ENCODE results near the gene USP22.

The USP22 gene

DNA sequence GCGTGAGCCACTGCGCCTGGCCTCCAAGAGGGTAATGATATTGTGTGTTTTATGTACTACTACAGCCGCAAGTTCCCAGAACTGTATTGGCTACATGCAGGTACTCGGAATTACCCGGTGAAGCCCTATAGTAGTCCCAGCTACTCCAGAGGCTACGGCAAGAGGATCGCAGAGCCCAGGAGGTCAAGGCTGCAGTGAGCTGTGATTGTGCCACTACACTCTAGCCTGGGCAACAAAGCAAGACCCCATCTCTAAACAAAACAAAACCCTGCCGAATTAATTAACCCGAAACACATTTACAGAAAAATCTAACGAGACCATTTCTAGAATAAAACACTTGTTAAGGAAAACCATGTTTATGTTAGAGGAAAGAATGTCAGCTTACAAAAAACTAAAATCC, 2.2 kb upstream of the USP22 start:
- DNase-seq, result no peak

DNA sequence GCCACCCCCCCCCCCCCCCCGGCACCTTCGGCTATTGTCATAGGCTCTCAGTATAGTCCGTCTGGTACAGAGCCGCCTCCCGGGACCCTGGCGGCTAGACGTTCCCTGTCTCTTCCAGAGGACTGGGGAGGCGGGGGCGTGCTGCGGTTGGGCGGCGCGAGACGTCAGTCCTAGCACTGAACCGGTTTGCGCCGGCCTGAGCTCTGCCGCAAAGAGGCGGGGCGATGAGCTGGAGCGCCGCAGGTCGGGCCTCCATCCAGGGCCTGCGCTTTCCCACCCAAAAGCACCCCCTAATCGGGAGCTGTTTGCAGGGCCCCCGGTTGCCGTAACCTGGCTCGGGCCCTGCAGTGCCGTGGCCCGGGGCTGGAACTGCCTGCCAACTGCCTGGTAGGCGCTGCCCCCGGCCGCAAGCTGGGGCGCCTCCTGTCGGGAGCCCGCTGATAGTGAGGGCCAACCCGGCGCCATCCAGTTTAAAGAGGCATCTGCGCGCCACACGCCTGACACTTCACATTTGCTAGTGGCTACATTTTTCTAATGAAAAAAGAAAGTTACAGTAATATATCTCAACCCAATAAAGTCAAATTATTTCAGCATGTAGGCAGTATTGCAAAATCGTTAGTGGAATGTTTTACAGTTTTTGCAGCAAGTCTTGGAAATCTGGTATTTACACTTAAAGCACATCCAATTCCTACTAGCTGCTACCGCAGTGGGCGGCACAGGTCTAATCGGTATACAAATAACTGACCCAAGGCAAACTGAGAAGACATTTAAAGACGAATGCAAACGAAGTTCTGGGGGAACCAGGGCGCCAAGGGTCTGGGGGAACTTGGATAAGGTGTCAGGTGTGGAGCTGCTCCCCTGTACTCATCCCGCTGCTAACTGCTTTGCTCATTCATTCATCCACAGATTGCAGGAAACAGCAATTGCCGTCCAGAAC, 753 bp upstream of the USP22 start:
- DNase-seq, result peak; percentile 80

DNA sequence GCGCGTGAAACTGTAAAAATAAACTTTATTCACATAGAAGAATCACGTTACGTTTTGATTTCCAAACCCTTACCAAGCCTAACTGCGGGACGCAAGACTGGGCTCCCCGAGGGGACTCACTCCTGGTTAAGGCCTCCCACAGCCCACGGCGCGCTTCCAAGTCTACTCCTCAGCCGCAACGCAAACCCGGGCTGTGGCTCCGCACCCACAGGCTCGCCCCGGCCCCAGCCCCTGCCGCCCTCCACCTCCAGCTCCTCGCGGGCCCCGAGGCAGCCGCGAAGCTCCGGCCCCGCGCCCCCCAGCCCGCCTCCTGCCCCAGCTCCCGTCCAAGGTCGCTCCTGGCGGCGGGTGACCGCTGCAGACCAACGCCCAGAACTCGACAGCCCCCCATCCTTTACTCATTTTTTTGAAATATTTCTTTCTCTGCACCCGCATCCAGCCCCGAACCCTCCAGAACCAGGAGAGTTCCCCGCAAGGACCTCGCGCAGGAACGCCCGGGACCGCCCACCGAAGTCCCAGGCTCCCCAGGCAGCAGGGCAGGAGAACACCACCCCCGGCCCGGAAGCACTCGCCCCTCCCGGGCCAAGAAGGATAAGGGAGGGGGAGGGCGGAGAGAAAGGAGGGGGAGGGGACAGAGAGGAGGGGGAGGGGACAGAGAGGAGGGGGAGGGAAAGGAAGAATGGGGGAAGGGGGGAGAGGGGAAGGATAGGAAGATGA, 912 bp downstream of the USP22 start:
- no peak for DNase-seq

- DNase-seq, result no peak
Measured at GRCh38 chr17:21039839-21040575, 2.8 kb downstream of the USP22 start.

DNA sequence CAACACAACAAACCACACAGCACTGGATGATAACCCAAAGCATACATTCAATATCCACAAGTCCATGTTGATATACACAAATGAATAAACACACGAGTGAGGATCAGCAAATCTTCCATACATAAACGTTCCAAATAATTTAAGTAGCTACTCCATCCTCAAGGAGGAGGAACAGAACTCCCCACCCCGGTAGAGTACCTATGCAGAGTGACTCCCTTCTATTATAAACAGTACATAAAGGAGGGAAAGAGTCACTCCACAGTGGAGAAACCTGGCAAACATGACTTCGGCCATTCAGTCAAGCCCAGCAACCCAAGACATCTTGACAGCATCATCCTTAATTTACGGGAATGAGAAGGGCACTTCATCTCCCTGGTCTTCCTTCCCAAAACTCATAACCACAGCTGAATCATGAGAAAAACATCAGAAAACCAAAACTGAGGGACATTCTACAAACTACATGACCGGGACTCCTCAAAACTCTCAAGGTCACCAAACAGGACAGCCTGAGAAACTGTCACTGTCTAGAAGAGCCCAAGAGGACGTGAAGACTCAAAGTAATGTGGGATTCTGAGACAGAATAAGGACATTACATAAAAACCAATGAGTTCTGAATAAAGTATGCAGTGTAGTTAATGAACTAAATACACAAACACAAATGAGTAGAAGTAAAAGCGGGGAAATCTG, 5.6 kb downstream of the USP22 start:
- no peak for DNase-seq

DNA sequence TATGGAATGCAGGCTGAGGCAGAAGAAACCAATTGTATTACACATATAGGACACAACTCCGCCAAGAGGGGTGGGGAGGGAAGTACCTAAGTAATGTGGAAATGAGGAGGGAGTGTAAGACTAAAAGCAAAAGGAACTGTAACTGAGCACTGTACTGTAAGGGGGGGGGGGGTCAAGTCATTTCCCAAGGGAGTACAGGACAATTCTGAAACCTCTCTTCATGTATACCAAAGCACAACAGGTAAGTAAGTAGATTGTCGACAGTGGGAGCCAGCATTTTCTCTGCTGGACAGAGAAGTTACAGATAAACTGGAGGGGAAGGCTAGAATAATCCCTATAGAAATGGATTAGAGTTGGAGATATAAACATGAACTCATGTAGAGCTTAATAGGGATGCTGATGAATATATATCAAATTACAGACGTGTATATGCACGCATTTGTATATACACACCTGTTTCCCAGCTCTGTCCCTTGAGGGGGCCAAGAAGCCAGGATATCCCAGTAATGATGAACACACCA, 6.4 kb downstream of the USP22 start:
- no peak for DNase-seq

DNA sequence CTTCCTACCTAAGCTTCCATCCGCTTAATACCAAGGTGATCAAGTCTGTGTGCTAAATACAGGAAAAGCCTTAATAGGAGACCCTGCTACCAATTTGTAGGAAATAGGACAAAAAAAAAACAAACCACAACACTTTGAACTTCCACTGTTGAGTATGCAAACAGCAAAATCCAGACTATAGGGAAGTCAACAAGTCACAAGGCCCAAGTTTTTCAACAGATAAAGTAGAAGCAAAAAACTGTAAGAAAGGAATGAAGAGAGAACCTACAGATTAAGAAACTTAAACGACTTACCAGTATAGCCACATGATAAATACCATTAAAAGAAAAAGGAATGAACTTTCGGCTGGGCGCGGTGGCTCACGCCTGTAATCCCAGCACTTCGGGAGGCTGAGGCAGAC, 7.4 kb downstream of the USP22 start:
- no peak for DNase-seq

DNA sequence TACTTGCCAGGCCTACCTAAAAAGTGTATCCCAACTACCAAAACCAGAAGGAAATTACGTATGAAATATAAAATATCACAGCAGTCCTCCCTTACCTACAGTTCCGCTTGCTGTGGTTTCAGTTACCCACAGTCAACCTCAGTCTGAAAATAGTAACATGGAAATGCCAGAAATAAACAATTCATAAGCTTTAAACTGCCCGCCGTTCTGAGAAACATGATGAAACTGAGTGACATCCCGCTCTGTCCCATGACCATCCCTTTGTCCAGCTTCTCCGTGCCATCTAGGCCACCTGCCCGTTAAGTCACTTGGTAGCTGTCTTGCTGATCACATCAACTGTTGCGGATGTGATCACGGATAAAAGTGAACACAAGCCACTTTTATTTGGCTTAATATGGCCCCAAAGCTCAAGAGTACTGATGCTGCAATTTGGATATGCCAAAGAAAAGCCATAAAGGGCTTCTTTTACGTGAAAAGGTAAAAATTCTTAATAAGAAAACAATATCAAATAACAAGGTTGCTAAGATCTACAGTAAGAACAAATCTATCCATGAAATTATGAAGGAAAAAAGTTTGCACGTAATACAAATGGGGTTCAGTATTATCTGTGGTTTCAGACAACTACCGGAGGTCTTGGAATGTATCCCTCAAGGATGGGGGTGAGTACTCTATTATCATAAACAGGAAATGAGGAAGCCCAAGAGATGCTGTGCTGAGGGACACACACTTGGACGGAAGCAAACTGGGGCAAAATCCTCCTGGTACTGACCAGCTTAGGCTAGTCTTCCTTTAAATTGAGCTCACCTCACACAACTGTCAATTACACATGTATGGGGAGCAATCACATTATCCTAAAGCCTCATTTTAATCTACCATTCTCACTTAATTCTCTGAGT, 8.2 kb downstream of the USP22 start:
- no peak for DNase-seq

DNA sequence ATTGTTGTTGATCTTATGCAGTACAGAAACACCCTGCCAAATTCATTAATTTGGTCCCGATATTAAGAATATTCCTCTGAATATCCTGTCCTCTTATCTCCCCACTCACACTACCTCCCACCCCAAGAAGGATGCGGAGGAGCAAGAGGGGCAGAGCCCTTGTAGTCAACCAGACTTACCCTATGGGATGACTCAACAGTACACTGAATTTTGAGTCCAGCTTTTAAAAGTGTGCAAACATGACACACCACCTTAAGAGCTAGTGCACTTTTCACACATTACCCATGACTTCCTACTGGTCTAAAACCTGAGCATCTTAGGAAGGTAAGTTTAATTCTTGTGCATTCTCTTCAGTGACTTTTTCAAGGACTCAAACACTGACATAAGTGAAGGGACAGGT, 9.5 kb downstream of the USP22 start:
- DNase-seq, result no peak

GRCh38 chr17:21031756-21032396, 10.9 kb downstream of the USP22 start:
- DNase-seq, result no peak

- no peak for DNase-seq
Measured at GRCh38 chr17:21030375-21030774, 12.4 kb downstream of the USP22 start.

- DNase-seq, result no peak
Measured at GRCh38 chr17:21029515-21029914, 13.3 kb downstream of the USP22 start.

DNA sequence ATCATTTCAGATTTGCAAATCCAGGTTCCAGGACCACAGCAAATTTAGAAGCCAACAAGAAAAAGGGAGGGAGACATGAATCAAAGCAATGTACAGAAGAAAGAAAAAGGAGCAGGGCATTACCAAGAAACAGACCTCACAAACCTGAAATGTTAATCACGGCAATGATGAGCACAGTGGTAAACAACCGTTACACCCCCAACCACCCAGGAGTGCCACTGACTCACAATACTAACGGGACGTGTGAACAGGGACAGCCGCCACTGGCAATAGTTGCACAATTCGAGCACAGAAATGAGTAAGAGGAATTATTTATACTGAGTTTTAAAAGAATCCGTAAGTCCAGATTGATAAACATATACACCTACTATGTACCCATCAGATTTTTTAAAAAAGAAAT, 13.8 kb downstream of the USP22 start:
- DNase-seq, result no peak

DNA sequence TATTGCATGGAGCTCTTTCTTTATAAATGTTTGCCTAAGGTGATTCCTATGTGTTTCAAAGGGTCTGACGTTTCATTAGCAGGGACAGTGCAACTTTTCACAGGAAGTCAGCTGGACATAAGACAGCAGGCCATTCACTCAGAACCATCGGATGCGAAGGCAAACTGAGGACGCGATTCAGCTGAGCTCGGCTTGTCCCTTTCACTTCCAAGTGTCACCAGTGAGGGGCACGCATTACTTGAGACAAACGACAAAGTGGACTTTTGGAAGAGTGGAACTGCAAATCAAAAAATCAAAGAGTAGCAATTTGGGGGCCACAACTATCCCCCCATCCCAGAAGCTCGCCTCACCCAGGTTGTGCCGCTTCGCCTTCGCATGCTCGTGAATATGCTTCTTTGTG, 14.6 kb downstream of the USP22 start:
- no peak for DNase-seq

- DNase-seq, result no peak
Measured at GRCh38 chr17:21027031-21027430, 15.8 kb downstream of the USP22 start.

DNA sequence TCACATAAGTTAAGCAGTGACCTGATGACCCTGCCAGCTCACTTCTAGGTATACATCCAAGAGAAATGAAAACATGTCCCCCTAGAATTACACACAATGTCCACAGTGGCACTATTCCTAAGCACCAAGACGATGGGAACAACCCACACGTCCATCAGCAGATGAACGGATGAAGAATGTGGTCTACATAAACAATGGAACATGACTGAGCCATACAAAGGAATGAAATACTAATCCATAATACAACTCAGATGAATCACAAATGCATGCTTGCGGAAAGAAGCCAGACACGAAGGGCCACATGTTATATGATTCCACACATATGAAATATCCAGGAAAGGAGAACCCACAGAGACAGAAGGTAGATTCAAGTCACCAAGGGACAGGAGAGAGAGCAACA, 17.4 kb downstream of the USP22 start:
- DNase-seq, result no peak

- no peak for DNase-seq
Measured at GRCh38 chr17:21024024-21024423, 18.8 kb downstream of the USP22 start.

GRCh38 chr17:21021208-21021803, 21.5 kb downstream of the USP22 start:
- DNase-seq, result no peak

- DNase-seq, result no peak
Measured at GRCh38 chr17:21020622-21021021, 22.2 kb downstream of the USP22 start.

DNA sequence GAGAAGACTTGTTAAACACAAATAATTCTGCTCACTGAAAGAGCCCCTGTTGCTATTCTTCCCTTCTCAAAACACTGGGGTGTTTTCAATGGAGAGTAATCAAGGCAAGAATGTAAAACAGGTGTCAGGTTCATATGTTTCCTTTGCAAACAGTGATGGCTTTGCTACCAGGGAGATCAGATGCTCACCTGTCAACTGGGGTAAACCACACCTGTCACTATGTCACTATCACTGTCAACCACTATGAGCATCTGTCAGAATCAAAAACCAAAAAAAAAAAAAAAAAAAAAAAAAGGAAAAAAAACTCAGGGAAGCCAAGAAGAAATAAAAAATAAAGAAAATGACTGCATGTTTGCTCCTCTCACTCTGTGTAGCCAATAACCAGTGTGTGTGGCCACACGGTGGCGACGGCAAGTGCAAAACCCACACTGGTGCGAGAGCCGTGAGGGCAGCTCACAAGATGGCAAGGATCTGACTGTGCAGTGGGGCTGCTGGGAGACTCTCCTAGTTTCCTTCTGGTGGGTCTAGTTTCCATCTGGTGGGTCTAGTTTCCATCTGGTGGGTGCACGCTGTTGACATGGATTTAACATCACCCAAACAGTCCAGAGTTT, 22.7 kb downstream of the USP22 start:
- DNase-seq, result no peak
